NK-92 treated with Interleukin-12 subunit alpha and Interleukin-12 subunit beta, amount 100 ng/mL, for 24 hours (cell line): ENCODE measurements around the gene TENM3.

ENCODE experiments used
- DNase-seq: peaks from one replicate; lab custom pipeline; 2025; lab: John Stamatoyannopoulos, UW

Gene TENM3

GRCh38 chr4:182454440-182455013 lies 211.3 kb downstream of the TENM3 start:
- no peak for DNase-seq

GRCh38 chr4:182465114-182465513 lies 221.9 kb downstream of the TENM3 start:
- DNase-seq: no peak

- no peak for DNase-seq
These were observed 222.8 kb downstream of the TENM3 start for GRCh38 chr4:182465979-182466378.

GRCh38 chr4:182470215-182470614 lies 227.0 kb downstream of the TENM3 start:
- DNase-seq: no peak

GRCh38 chr4:182475539-182475938 lies 232.3 kb downstream of the TENM3 start:
- no peak for DNase-seq

- no peak for DNase-seq
These were observed 235.3 kb downstream of the TENM3 start for GRCh38 chr4:182478475-182478874.

- DNase-seq: no peak
These were observed 240.5 kb downstream of the TENM3 start for GRCh38 chr4:182483685-182484084.

GRCh38 chr4:182486881-182487280 lies 243.7 kb downstream of the TENM3 start:
- DNase-seq: no peak

- no peak for DNase-seq
These were observed 245.7 kb downstream of the TENM3 start for GRCh38 chr4:182488896-182489295.

- no peak for DNase-seq
These were observed 246.4 kb downstream of the TENM3 start for GRCh38 chr4:182489607-182490006.

- no peak for DNase-seq
These were observed 248.5 kb downstream of the TENM3 start for GRCh38 chr4:182491719-182492118.

- no peak for DNase-seq
These were observed 249.2 kb downstream of the TENM3 start for GRCh38 chr4:182492423-182492822.

- DNase-seq: no peak
These were observed 250.2 kb downstream of the TENM3 start for GRCh38 chr4:182493377-182493776.

- DNase-seq: no peak
These were observed 250.9 kb downstream of the TENM3 start for GRCh38 chr4:182494103-182494502.

- no peak for DNase-seq
These were observed 251.8 kb downstream of the TENM3 start for GRCh38 chr4:182495031-182495430.

GRCh38 chr4:182495645-182496385 lies 252.6 kb downstream of the TENM3 start:
- no peak for DNase-seq

- no peak for DNase-seq
These were observed 253.2 kb downstream of the TENM3 start for GRCh38 chr4:182496408-182496807.

GRCh38 chr4:182502064-182502463 lies 258.9 kb downstream of the TENM3 start:
- no peak for DNase-seq

GRCh38 chr4:182504463-182504862 lies 261.3 kb downstream of the TENM3 start:
- DNase-seq: no peak

GRCh38 chr4:182507805-182508204 lies 264.6 kb downstream of the TENM3 start:
- DNase-seq: no peak

GRCh38 chr4:182510836-182511235 lies 267.6 kb downstream of the TENM3 start:
- DNase-seq: no peak

GRCh38 chr4:182513587-182514291 lies 270.5 kb downstream of the TENM3 start:
- no peak for DNase-seq

- no peak for DNase-seq
These were observed 275.2 kb downstream of the TENM3 start for GRCh38 chr4:182518421-182518820.
